ENCODE results near the gene PGM3. TPM values are rescaled to one million over a fixed set of nuclear protein-coding genes. Genes with fewer than 3 reads are reported as not detected.

PGM3 gene
- total RNA-seq, 3 donors from 2014 or later, result 21.3 to 41.0 (median 24.9) TPM

GRCh38 chr6:83202031-83202430 is 9.0 kb upstream of the PGM3 start:
- no peaks in the 10 kb centered on the region for H3K27me3 ChIP-seq
- TF ChIP-seq POLR2AphosphoS5 (IDR thresholded peaks at IDR 0.05), result no peak
- no peak for TF ChIP-seq CTCF (IDR thresholded peaks at IDR 0.05)
- no peak for TF ChIP-seq POLR2A (IDR thresholded peaks at IDR 0.05)
- H3K27ac ChIP-seq, result no peak overlapping the region
- no peaks in the 10 kb centered on the region for H3K9me3 ChIP-seq
- H3K36me3 ChIP-seq, result no peaks in the 10 kb centered on the region
- DNase-seq (ENCODE audit: low spot score in 2 of 2), result no peak
- H3K4me3 ChIP-seq, result no peak overlapping the region
- H3K4me1 ChIP-seq, result no peaks in the 10 kb centered on the region
- intact Hi-C loops (cut with DNase I; ENCODE audit: low total_unique reads), result no loop called here

GRCh38 chr6:83199863-83200225 is 6.8 kb upstream of the PGM3 start:
- Histone ChIP-seq H3K36me3 (no peaks in the 10 kb centered on the region), H3K9me3 (no peaks in the 10 kb centered on the region), H3K27ac (no peak overlapping the region), H3K4me3 (no peak overlapping the region), H3K4me1 (no peaks in the 10 kb centered on the region), H3K27me3 (no peaks in the 10 kb centered on the region)
- intact Hi-C loops (cut with DNase I; ENCODE audit: low total_unique reads), result no loop called here
- DNase-seq (ENCODE audit: low spot score in 2 of 2), result no peak
- TF ChIP-seq CTCF (IDR thresholded peaks at IDR 0.05) (no peak), POLR2AphosphoS5 (IDR thresholded peaks at IDR 0.05) (no peak), POLR2A (IDR thresholded peaks at IDR 0.05) (no peak)

GRCh38 chr6:83199173-83199862 is 6.3 kb upstream of the PGM3 start:
- intact Hi-C loops (cut with DNase I; ENCODE audit: low total_unique reads), result no loop called here

GRCh38 chr6:83198486-83199172 is 5.6 kb upstream of the PGM3 start:
- no peak for TF ChIP-seq POLR2AphosphoS5 (IDR thresholded peaks at IDR 0.05)
- no peak for TF ChIP-seq POLR2A (IDR thresholded peaks at IDR 0.05)
- TF ChIP-seq CTCF (IDR thresholded peaks at IDR 0.05), result no peak
- H3K9me3 ChIP-seq, result no peaks in the 10 kb centered on the region
- DNase-seq (ENCODE audit: low spot score in 2 of 2), result no peak
- no peak overlapping the region for H3K27ac ChIP-seq
- intact Hi-C loops (cut with DNase I; ENCODE audit: low total_unique reads), result no loop called here
- H3K27me3 ChIP-seq, result no peaks in the 10 kb centered on the region
- no peaks in the 10 kb centered on the region for H3K4me1 ChIP-seq
- H3K4me3 ChIP-seq, result no peak overlapping the region
- H3K36me3 ChIP-seq, result no peaks in the 10 kb centered on the region

More at GRCh38 chr6:83199173-83199862, 6.3 kb upstream of the PGM3 start:
- Histone ChIP-seq H3K27ac (no peak overlapping the region), H3K4me3 (no peak overlapping the region), H3K27me3 (no peaks in the 10 kb centered on the region), H3K9me3 (no peaks in the 10 kb centered on the region), H3K36me3 (no peaks in the 10 kb centered on the region), H3K4me1 (no peaks in the 10 kb centered on the region)
- DNase-seq (ENCODE audit: low spot score in 2 of 2), result no peak
- TF ChIP-seq POLR2AphosphoS5 (IDR thresholded peaks at IDR 0.05) (no peak), CTCF (IDR thresholded peaks at IDR 0.05) (no peak), POLR2A (IDR thresholded peaks at IDR 0.05) (no peak)
